Measurements from ENCODE around the gene CHCHD10. TPM values are rescaled to one million over a fixed set of nuclear protein-coding genes. Genes with fewer than 3 reads are reported as not detected.

CHCHD10 gene
- total RNA-seq, result 100 to 1,000 TPM; 134 to 140 TPM

GRCh38 chr22:23767673-23768548 lies at the start of gene CHCHD10:
TSS of gene CHCHD10 (minus strand) at chr22:23767972. CDS start at chr22:23767874, 98 bp downstream.
- H3K27ac Mint-ChIP-seq, result peak within 1 kb of the TSS; percentile 79
- peak; percentile 72 for ATAC-seq
- no peaks in the 10 kb centered on the region for H3K9me3 Mint-ChIP-seq (ENCODE audit: insufficient read depth)
- peak within 1 kb of the TSS; percentile 82 for H3K4me3 Mint-ChIP-seq
- H3K36me3 Mint-ChIP-seq (ENCODE audit: low read depth), result peaks cover 20% of the 10 kb centered on the region
- ChIA-PET POLR2A (interaction anchor here (0.7 to 2.2 kb wide), 6 partner anchors 10 to 90 kb away, joined by 3 to 9 read pairs (median 3); partner anchors contain the start of genes SLC2A11, SMARCB1 and ZNF70), CTCF (interaction anchor here (0.6 to 3.2 kb wide), 7 partner anchors 12 to 1259 kb away, joined by 3 to 15 read pairs (median 4); partner anchors contain the start of genes MIF and SLC2A11)
- peak; percentile 84 for DNase-seq
- peaks cover 59% of the 10 kb centered on the region for H3K4me1 Mint-ChIP-seq (ENCODE audit: low read depth)
- no peaks in the 10 kb centered on the region for H3K27me3 Mint-ChIP-seq (ENCODE audit: low read depth)

GRCh38 chr22:23817146-23817545 lies 49.4 kb upstream of the CHCHD10 start:
- Mint-ChIP-seq H3K4me1 (ENCODE audit: low read depth) (peaks cover 31% of the 10 kb centered on the region), H3K27me3 (ENCODE audit: low read depth) (no peaks in the 10 kb centered on the region), H3K9me3 (ENCODE audit: insufficient read depth) (no peaks in the 10 kb centered on the region), H3K4me3 (no peak overlapping the region), H3K36me3 (ENCODE audit: low read depth) (peaks cover 68% of the 10 kb centered on the region), H3K27ac (no peak overlapping the region)
- no peak for ATAC-seq
- POLR2A ChIA-PET, result no interaction called here
- DNase-seq, result no peak
- CTCF ChIA-PET, result no interaction called here

- DNase-seq (no peak), ATAC-seq (no peak)
- ChIA-PET CTCF (no interaction called here), POLR2A (no interaction called here)
- no peaks in the 10 kb centered on the region for H3K9me3 Mint-ChIP-seq (ENCODE audit: insufficient read depth)
- no peak overlapping the region for H3K4me3 Mint-ChIP-seq
- H3K27ac Mint-ChIP-seq, result no peak overlapping the region
- H3K4me1 Mint-ChIP-seq (ENCODE audit: low read depth), result peaks cover 26% of the 10 kb centered on the region
- no peaks in the 10 kb centered on the region for H3K27me3 Mint-ChIP-seq (ENCODE audit: low read depth)
- peaks cover 67% of the 10 kb centered on the region for H3K36me3 Mint-ChIP-seq (ENCODE audit: low read depth)
These were observed 48.6 kb upstream of the CHCHD10 start for GRCh38 chr22:23816156-23816976.

- ATAC-seq, result no peak
- H3K36me3 Mint-ChIP-seq (ENCODE audit: low read depth), result peaks cover 64% of the 10 kb centered on the region
- H3K9me3 Mint-ChIP-seq (ENCODE audit: insufficient read depth), result no peaks in the 10 kb centered on the region
- no peak overlapping the region for H3K4me3 Mint-ChIP-seq
- no peak for DNase-seq
- H3K4me1 Mint-ChIP-seq (ENCODE audit: low read depth), result peaks cover 19% of the 10 kb centered on the region
- no peak overlapping the region for H3K27ac Mint-ChIP-seq
- ChIA-PET CTCF (no interaction called here), POLR2A (interaction anchor here (1.2 kb wide), 1 partner anchor 11 kb away, joined by 3 read pairs; no protein-coding TSS in a partner anchor)
- H3K27me3 Mint-ChIP-seq (ENCODE audit: low read depth), result no peaks in the 10 kb centered on the region
These were observed 47.9 kb upstream of the CHCHD10 start for GRCh38 chr22:23815541-23816155.

- H3K9me3 Mint-ChIP-seq (ENCODE audit: insufficient read depth), result no peaks in the 10 kb centered on the region
- ATAC-seq, result no peak
- no peaks in the 10 kb centered on the region for H3K27me3 Mint-ChIP-seq (ENCODE audit: low read depth)
- H3K27ac Mint-ChIP-seq, result no peak overlapping the region
- no peak for DNase-seq
- no peak overlapping the region for H3K4me3 Mint-ChIP-seq
- no peaks in the 10 kb centered on the region for H3K4me1 Mint-ChIP-seq (ENCODE audit: low read depth)
- ChIA-PET POLR2A (no interaction called here), CTCF (interaction anchor here (1.6 kb wide), 1 partner anchor 8 kb away, joined by 9 read pairs; no protein-coding TSS in a partner anchor)
- H3K36me3 Mint-ChIP-seq (ENCODE audit: low read depth), result peaks cover 44% of the 10 kb centered on the region
These were observed 44.6 kb upstream of the CHCHD10 start for GRCh38 chr22:23812378-23812777.

GRCh38 chr22:23806837-23807236 lies 39.1 kb upstream of the CHCHD10 start:
- H3K4me3 Mint-ChIP-seq, result no peak overlapping the region
- no peak for DNase-seq
- no peaks in the 10 kb centered on the region for H3K27me3 Mint-ChIP-seq (ENCODE audit: low read depth)
- peaks cover 48% of the 10 kb centered on the region for H3K36me3 Mint-ChIP-seq (ENCODE audit: low read depth)
- H3K4me1 Mint-ChIP-seq (ENCODE audit: low read depth), result peaks cover 4% of the 10 kb centered on the region
- ChIA-PET CTCF (no interaction called here), POLR2A (no interaction called here)
- no peak overlapping the region for H3K27ac Mint-ChIP-seq
- no peaks in the 10 kb centered on the region for H3K9me3 Mint-ChIP-seq (ENCODE audit: insufficient read depth)
- no peak for ATAC-seq

GRCh38 chr22:23804781-23805291 lies 37.1 kb upstream of the CHCHD10 start:
- no peaks in the 10 kb centered on the region for H3K27me3 Mint-ChIP-seq (ENCODE audit: low read depth)
- POLR2A ChIA-PET, result no interaction called here
- peaks cover 4% of the 10 kb centered on the region for H3K4me1 Mint-ChIP-seq (ENCODE audit: low read depth)

GRCh38 chr22:23803001-23803819 lies 35.4 kb upstream of the CHCHD10 start:
- no peak for DNase-seq
- Mint-ChIP-seq H3K36me3 (ENCODE audit: low read depth) (peaks cover 59% of the 10 kb centered on the region), H3K27me3 (ENCODE audit: low read depth) (no peaks in the 10 kb centered on the region), H3K4me1 (ENCODE audit: low read depth) (peaks cover 4% of the 10 kb centered on the region), H3K27ac (no peak overlapping the region), H3K9me3 (ENCODE audit: insufficient read depth) (no peaks in the 10 kb centered on the region), H3K4me3 (no peak overlapping the region)
- CTCF ChIA-PET, result no interaction called here
- POLR2A ChIA-PET, result no interaction called here
- no peak for ATAC-seq

More at GRCh38 chr22:23804781-23805291, 37.1 kb upstream of the CHCHD10 start:
- H3K36me3 Mint-ChIP-seq (ENCODE audit: low read depth), result peaks cover 54% of the 10 kb centered on the region
- CTCF ChIA-PET, result no interaction called here
- ATAC-seq, result no peak
- peak overlapping the region; percentile 30 for H3K27ac Mint-ChIP-seq
- no peak for DNase-seq
- no peak overlapping the region for H3K4me3 Mint-ChIP-seq
- H3K9me3 Mint-ChIP-seq (ENCODE audit: insufficient read depth), result no peaks in the 10 kb centered on the region

GRCh38 chr22:23801886-23802377 lies 34.2 kb upstream of the CHCHD10 start:
- ChIA-PET CTCF (no interaction called here), POLR2A (no interaction called here)
- ATAC-seq, result no peak
- H3K36me3 Mint-ChIP-seq (ENCODE audit: low read depth), result peaks cover 59% of the 10 kb centered on the region
- H3K27me3 Mint-ChIP-seq (ENCODE audit: low read depth), result no peaks in the 10 kb centered on the region
- DNase-seq, result no peak
- no peak overlapping the region for H3K27ac Mint-ChIP-seq
- H3K9me3 Mint-ChIP-seq (ENCODE audit: insufficient read depth), result no peaks in the 10 kb centered on the region
- H3K4me1 Mint-ChIP-seq (ENCODE audit: low read depth), result peaks cover 2% of the 10 kb centered on the region
- H3K4me3 Mint-ChIP-seq, result no peak overlapping the region

GRCh38 chr22:23801238-23801821 lies 33.6 kb upstream of the CHCHD10 start:
- H3K4me3 Mint-ChIP-seq, result no peak overlapping the region
- no peaks in the 10 kb centered on the region for H3K4me1 Mint-ChIP-seq (ENCODE audit: low read depth)
- H3K27me3 Mint-ChIP-seq (ENCODE audit: low read depth), result no peaks in the 10 kb centered on the region
- ATAC-seq (no peak), DNase-seq (no peak)
- no peaks in the 10 kb centered on the region for H3K9me3 Mint-ChIP-seq (ENCODE audit: insufficient read depth)
- ChIA-PET POLR2A (no interaction called here), CTCF (no interaction called here)
- H3K27ac Mint-ChIP-seq, result no peak overlapping the region
- peaks cover 60% of the 10 kb centered on the region for H3K36me3 Mint-ChIP-seq (ENCODE audit: low read depth)

Data from activated CD8-positive, alpha-beta T cell treated with anti-CD3 and anti-CD28 coated beads, Interleukin-2, amount 10 ng/mL, durations not matched to agents 7 days and 5 days (primary cell).